ENCODE data around the gene KANK3.
"Not testable (repeated sequence)": the region's sequence is repeated elsewhere in the genome, so short reads cannot be mapped to it uniquely, and the experiment has no call there.

The KANK3 gene

DNA sequence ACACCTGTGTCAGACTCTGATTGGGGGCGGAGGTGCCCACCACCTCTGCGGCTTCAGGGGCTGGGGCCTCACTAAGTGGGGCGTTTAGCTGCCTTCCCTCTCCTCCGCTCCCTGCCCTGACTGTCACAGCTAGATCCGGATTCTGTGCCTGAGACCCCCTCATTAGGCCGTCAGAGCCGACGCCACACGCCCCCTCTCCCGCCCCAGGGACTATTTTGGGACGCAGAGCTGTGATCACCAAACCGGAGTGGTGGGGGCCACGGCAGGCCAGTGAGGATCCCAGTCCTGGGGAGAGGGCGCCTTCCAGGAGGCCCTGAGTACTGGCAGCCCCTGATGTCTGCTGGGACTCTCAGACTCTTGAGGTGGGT lies 762 bp downstream of the KANK3 start:
- TF ChIP-seq POLR2A (IDR thresholded peaks at IDR 0.05; ENCODE audit: low read depth, low read length) (no peak), POLR2AphosphoS5 (IDR thresholded peaks at IDR 0.05; ENCODE audit: low read depth, low read length) (no peak), TAF1 (IDR thresholded peaks at IDR 0.05; ENCODE audit: borderline replicate concordance, low read depth, low read length) (no peak)
- FAIRE-seq (no peak), DNase-seq (ENCODE audit: insufficient read length) (no peak)

DNA sequence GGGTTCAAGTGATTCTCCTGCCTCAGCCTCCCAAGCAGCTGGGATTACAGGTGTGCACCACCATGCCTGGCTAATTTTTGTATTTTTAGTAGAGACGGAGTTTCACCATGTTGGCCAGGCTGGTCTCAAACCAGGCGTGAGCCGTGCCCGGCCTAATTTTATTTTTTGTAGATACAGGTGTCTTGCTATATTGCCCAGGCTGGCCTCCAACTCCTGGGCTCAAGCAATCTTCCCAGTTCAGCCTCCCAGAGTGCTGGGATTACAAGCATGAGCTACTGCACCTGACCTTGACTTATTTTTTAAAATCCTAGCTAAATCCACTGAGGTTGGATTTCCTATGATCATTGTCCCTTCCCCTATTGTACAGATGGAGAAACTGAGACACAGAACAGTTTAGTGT lies 1.6 kb downstream of the KANK3 start:
- not testable (repeated sequence) for DNase-seq (ENCODE audit: insufficient read length); FAIRE-seq

DNA sequence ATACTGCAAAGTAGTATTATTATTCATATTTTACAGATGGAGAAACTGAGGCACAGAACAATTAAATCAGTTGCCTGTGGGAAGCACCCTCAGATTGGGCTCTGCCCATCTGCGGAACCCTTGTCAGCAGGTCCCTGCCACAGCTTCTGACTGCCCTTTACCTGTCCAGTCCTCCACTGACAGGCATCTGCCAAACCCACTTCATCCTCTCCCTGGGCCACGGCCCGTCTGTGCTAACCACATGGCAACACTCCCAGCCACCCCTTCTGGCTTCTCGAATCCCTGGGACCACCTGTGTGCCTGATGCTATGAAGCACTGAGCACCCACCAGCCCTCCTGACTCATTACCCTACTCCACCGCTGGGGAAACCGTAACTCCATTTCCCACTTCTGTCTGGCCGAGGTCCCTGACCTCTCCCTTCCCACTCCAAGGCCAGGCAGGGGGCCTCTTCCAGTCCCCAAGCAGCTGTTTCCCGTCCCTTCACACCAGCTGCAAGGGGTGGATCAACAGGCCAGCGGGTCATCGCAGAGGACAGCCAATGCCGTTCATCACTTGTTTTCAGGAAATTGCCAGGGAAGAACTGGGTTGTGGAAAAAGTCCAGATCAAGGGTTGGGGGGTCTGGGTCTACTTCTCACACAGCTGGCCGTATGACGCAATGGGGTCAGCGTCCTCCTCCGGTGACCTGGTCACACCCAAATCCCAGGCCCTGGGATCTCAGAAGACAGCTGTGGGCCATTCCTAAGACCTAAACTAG lies 2.5 kb downstream of the KANK3 start:
- FAIRE-seq, result no peak
- no peak for TF ChIP-seq POLR2A (IDR thresholded peaks at IDR 0.05; ENCODE audit: low read depth, low read length)
- TF ChIP-seq TAF1 (IDR thresholded peaks at IDR 0.05; ENCODE audit: borderline replicate concordance, low read depth, low read length), result no peak
- no peak for TF ChIP-seq POLR2AphosphoS5 (IDR thresholded peaks at IDR 0.05; ENCODE audit: low read depth, low read length)
- DNase-seq (ENCODE audit: insufficient read length), result no peak

DNA sequence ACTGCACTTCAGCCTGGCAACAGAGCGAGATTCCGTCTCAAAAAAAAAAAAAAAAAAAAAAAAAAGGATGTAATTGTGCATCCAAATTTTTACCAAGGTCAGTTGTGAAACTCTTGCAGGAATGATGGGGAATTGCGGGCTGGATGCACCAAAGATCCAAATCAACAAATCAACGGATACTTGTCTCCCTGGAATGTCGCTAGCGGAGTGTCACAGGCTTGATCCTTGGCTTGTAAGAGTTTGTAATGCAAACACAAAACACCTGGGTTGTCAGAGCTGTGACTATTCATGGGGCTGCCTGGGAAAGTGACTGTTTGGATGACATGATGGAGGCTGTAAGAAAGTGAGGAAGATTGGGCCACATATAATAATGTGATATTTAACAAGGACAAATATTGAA lies 4.2 kb downstream of the KANK3 start:
- no peak for FAIRE-seq
- no peak for DNase-seq (ENCODE audit: insufficient read length)
- TF ChIP-seq POLR2AphosphoS5 (IDR thresholded peaks at IDR 0.05; ENCODE audit: low read depth, low read length) (no peak), POLR2A (IDR thresholded peaks at IDR 0.05; ENCODE audit: low read depth, low read length) (no peak), TAF1 (IDR thresholded peaks at IDR 0.05; ENCODE audit: borderline replicate concordance, low read depth, low read length) (no peak)

DNA sequence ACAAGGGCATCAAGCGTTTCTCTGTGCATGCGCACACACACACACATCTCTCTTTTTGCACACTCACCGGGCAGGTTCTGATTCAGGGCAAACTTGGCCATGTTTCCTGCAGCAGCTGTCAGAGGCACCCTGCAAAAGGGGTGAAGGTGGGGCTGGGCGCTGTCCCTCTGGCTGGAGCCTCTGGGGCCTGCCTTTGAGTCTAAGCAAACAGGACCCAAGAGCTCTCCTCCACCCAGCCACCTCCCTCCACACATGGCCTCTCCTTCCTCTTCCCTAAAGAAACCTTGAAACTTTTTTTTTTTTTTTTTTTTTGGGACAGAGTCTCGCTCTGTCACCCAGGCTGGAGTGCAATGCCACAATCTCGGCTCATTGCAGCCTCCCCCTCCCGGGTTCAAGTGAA lies 5.3 kb downstream of the KANK3 start:
- DNase-seq (ENCODE audit: insufficient read length) (no peak), FAIRE-seq (no peak)
- TF ChIP-seq POLR2AphosphoS5 (IDR thresholded peaks at IDR 0.05; ENCODE audit: low read depth, low read length) (no peak), POLR2A (IDR thresholded peaks at IDR 0.05; ENCODE audit: low read depth, low read length) (no peak), TAF1 (IDR thresholded peaks at IDR 0.05; ENCODE audit: borderline replicate concordance, low read depth, low read length) (no peak)

DNA sequence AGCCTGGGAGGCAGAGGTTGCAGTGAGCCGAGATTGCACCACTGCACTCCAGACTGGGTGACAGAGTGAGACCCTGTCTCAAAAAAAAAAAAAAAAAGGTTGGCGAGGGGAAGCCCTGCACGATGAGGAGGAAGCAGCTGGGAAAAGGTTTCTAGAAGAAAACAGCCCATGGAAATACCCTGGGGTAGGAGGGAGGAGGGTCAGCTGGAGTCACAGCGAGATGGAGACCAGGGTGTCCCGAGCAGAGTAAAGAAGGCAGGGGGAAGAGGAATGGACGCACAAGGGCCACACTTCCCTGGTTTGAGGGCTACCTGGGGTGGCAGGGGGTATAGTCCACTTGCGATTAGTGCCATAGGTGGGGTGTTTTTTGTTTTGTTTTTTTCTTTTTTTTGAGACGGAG lies 6.4 kb downstream of the KANK3 start:
- TF ChIP-seq POLR2AphosphoS5 (IDR thresholded peaks at IDR 0.05; ENCODE audit: low read depth, low read length) (no peak), POLR2A (IDR thresholded peaks at IDR 0.05; ENCODE audit: low read depth, low read length) (no peak), TAF1 (IDR thresholded peaks at IDR 0.05; ENCODE audit: borderline replicate concordance, low read depth, low read length) (no peak)
- no peak for DNase-seq (ENCODE audit: insufficient read length)
- no peak for FAIRE-seq

DNA sequence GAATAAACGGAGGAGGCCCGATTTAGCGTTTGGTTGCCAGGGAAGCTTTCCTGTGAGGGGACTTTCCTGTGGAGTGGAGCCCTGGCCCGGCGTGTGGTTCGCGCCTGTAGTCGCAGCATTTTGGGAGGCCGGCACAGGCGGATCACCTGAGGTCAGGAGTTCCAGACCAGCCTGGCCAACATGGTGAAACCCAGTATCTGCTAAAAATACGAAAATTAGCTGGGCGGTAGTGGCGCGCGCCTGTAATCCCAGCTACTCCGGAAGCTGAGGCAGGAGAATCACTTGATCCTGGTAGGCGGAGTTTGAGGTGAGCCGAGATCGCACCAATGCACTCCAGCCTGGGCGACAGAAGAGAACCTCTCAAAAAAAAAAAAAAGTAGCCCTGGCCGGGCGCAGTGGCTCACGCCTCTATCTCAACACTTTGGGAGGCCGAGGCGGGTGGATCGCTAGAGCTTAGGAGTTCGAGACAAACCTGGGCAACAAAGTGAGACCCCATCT lies 6.9 kb downstream of the KANK3 start:
- DNase-seq (ENCODE audit: insufficient read length) (no peak), FAIRE-seq (no peak)
- no peak for TF ChIP-seq TAF1 (IDR thresholded peaks at IDR 0.05; ENCODE audit: borderline replicate concordance, low read depth, low read length)
- TF ChIP-seq POLR2AphosphoS5 (IDR thresholded peaks at IDR 0.05; ENCODE audit: low read depth, low read length), result no peak
- TF ChIP-seq POLR2A (IDR thresholded peaks at IDR 0.05; ENCODE audit: low read depth, low read length), result no peak

DNA sequence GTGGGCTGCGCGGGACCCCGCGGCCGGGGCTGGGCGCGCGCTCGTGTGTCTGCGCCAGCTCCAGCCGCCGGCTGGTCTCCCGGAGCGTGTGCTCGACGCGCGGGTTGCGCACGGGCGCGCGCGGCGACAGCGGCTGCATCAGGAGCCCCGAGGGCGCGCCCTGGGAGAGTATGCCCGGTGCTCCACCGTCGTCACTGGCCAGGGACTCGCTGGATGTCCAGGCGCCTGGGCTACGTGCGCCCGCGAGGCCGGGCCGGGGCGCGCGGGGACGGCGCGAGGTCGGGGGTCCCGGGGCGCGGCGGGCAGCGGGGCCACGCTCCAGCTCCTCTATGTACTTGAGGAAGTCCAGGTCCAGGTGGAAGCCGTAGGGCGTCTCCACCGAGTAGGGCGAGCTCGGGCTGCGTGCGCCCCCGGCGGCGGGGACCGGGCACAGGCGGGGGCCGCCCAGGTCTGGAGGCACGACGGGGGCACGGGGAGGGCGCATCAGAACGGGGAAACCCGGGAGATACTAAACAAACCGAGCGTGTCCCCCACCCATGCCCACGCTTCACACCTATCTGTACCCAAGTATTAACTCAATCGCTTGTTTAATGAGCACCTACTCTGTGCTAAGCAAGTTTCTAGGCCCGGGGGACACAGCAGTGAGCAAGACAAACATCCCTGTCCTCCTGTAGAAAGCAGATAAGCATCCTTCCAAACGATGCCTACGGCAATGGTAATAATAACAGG lies 7.6 kb downstream of the KANK3 start:
- no peak for DNase-seq (ENCODE audit: insufficient read length)
- no peak for FAIRE-seq
- TF ChIP-seq POLR2AphosphoS5 (IDR thresholded peaks at IDR 0.05; ENCODE audit: low read depth, low read length) (no peak), POLR2A (IDR thresholded peaks at IDR 0.05; ENCODE audit: low read depth, low read length) (no peak), TAF1 (IDR thresholded peaks at IDR 0.05; ENCODE audit: borderline replicate concordance, low read depth, low read length) (no peak)

DNA sequence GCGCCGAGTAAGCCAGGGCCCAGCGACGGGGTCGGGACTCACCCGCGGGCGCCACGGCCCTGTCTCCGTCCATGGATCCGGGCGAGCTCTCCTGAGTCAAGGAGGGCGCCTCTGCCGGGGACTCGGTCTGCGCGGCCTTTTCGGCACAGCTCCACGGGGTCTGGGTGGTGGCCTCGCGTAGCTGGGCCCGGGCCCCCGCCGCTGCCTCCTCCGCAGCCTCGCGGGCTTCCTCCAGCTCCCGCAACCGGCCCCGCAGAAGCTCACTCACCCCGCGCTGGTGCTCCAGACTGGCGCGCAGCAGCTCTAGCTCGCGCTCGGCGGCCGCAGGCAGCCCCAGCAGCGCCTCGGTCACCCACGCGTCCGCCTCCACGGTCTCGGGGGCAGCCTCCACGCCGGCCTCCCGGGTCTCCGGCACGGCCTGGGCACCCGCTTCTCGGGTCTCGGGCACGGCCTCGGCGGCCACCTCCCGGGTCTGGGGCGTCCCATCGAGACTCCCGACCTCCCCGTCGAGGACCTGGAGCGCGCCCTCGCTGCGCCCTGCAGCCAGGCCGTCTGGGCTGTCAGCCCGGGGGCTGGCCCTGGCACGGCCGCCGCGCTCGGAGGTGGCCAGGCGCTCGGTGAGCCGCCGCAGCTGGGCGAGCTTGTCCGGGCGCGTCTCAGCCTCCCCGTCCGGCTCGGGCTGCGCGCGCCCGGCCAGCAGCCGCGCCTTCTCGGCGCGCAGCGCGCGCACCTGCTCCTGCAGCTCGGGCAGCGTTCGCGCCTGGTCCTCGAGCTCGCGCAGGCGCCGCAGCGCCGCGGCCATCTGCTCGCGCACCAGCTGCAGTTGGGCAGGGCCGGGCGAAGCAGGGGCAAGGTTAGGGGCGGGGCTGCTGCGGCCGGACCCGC lies 8.4 kb downstream of the KANK3 start:
- FAIRE-seq, result no peak
- DNase-seq (ENCODE audit: insufficient read length), result peak; percentile 64
- TF ChIP-seq TAF1 (IDR thresholded peaks at IDR 0.05; ENCODE audit: borderline replicate concordance, low read depth, low read length) (no peak), POLR2AphosphoS5 (IDR thresholded peaks at IDR 0.05; ENCODE audit: low read depth, low read length) (no peak), POLR2A (IDR thresholded peaks at IDR 0.05; ENCODE audit: low read depth, low read length) (no peak)

DNA sequence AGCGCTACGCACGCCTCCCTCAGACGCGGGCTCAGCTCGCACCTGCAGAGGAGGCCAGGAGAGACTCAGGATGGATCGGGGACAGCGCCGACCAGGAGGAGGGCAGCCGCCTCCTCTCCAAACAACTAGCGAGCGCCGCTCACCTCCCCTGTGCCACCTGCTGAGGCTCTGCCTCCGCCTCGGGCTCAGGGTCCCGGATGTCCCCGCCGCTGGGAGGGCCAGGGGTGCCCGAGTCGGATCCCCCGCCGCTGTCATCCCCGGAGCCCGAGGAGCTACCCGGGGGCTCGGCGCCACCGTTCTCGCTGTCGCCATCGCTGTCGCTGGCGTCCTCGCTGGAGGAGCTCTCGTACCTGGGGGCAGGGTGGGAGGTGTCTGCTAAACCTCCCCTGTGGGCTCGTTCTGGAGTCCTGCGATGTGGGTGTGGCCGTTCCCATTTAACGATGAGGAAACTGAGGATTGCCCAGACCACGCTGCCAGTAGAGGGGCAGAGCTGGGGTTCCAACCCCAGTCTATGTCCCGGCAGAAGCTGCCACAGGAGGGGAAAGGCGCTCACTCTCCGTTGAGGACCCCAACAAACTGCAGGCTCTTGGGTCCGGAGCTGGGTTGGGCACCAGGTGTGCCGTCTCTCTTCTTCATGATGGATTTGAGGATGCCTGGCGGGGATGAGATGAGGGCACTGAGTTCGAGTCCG lies 9.2 kb downstream of the KANK3 start:
- DNase-seq (ENCODE audit: insufficient read length) (no peak), FAIRE-seq (no peak)
- TF ChIP-seq POLR2AphosphoS5 (IDR thresholded peaks at IDR 0.05; ENCODE audit: low read depth, low read length) (no peak), POLR2A (IDR thresholded peaks at IDR 0.05; ENCODE audit: low read depth, low read length) (no peak), TAF1 (IDR thresholded peaks at IDR 0.05; ENCODE audit: borderline replicate concordance, low read depth, low read length) (no peak)
